ENCODE data around the gene OPRL1.

Gene OPRL1

GRCh38 chr20:64042054-64042781 lies 37.7 kb upstream of the OPRL1 start:
- in situ Hi-C loops (cut with MboI; ENCODE audit: low sequenced_read_pairs) = no loop called here

- in situ Hi-C loops (cut with MboI; ENCODE audit: low sequenced_read_pairs) = no loop called here
Measured at GRCh38 chr20:64043768-64044167, 36.1 kb upstream of the OPRL1 start.

GRCh38 chr20:64044484-64045247 lies 35.2 kb upstream of the OPRL1 start:
- in situ Hi-C loops (cut with MboI; ENCODE audit: low sequenced_read_pairs) = no loop called here

- in situ Hi-C loops (cut with MboI; ENCODE audit: low sequenced_read_pairs) = no loop called here
Measured at GRCh38 chr20:64045346-64046011, 34.4 kb upstream of the OPRL1 start.

GRCh38 chr20:64047046-64047389 lies 32.9 kb upstream of the OPRL1 start:
- in situ Hi-C loops (cut with MboI; ENCODE audit: low sequenced_read_pairs) = no loop called here

GRCh38 chr20:64047968-64048401 lies 31.9 kb upstream of the OPRL1 start:
- in situ Hi-C loops (cut with MboI; ENCODE audit: low sequenced_read_pairs) = no loop called here

GRCh38 chr20:64048402-64049044 lies 31.4 kb upstream of the OPRL1 start:
- in situ Hi-C loops (cut with MboI; ENCODE audit: low sequenced_read_pairs) = no loop called here

- in situ Hi-C loops (cut with MboI; ENCODE audit: low sequenced_read_pairs) = no loop called here
Measured at GRCh38 chr20:64049060-64049877, 30.6 kb upstream of the OPRL1 start, which contains the start of gene SOX18. Gene SOX18 (minus strand): TSS chr20:64049639. CDS start chr20:64049516, 123 bp downstream.

GRCh38 chr20:64049878-64050260 lies 30.0 kb upstream of the OPRL1 start:
- in situ Hi-C loops (cut with MboI; ENCODE audit: low sequenced_read_pairs) = no loop called here

GRCh38 chr20:64050261-64051032 lies 29.4 kb upstream of the OPRL1 start:
- in situ Hi-C loops (cut with MboI; ENCODE audit: low sequenced_read_pairs) = no loop called here

- in situ Hi-C loops (cut with MboI; ENCODE audit: low sequenced_read_pairs) = no loop called here
Measured at GRCh38 chr20:64051033-64051452, 28.8 kb upstream of the OPRL1 start.

GRCh38 chr20:64051561-64052325 lies 28.1 kb upstream of the OPRL1 start:
- in situ Hi-C loops (cut with MboI; ENCODE audit: low sequenced_read_pairs) = no loop called here

- in situ Hi-C loops (cut with MboI; ENCODE audit: low sequenced_read_pairs) = no loop called here
Measured at GRCh38 chr20:64052326-64052722, 27.6 kb upstream of the OPRL1 start.

- in situ Hi-C loops (cut with MboI; ENCODE audit: low sequenced_read_pairs) = no loop called here
Measured at GRCh38 chr20:64052987-64053840, 26.7 kb upstream of the OPRL1 start.

- in situ Hi-C loops (cut with MboI; ENCODE audit: low sequenced_read_pairs) = no loop called here
Measured at GRCh38 chr20:64053841-64054661, 25.8 kb upstream of the OPRL1 start.

GRCh38 chr20:64055396-64055892 lies 24.4 kb upstream of the OPRL1 start:
- in situ Hi-C loops (cut with MboI; ENCODE audit: low sequenced_read_pairs) = no loop called here

All from HL-60/S4 (cell line).